Measurements from ENCODE around the gene FMNL2. TPM values are rescaled to one million over a fixed set of nuclear protein-coding genes. Genes with fewer than 3 reads are reported as not detected.

Gene FMNL2
- 24.5 to 30.9 TPM (median 28.6 TPM) in 5 replicates for total RNA-seq (2022; extraction: Qiagen RNA extraction)

DNA sequence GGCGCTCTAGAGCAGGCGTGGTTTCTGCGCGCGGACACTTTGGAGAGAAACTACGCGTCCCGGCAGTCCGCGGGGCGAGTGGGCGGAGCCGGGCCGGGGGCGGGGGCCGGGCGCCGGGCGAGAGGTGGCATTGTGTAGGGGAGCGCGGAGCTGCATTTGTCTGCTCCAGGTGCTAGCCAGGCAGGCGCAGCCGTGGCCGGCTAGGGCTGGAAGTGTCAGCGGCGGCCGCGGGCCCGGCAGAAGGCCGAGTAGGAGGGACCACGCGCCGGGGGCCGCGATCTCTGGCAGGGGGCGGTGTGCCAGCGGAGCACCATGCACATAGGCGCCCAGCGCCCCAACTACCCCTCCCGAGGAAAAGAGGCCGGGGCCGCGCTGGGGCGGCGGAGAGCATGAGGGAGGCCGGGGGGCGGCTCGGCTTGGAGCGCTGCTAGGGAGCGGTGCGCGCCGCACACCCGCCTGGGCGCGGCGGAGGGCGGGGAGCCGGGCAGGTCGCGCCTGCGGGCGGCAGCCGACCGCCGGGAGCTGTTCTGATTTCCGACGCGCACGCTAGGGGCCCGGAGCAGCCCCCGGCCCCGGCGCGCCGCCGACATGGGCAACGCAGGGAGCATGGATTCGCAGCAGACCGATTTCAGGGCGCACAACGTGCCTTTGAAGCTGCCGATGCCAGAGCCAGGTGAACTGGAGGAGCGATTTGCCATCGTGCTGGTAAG, at the start of gene FMNL2:
Gene FMNL2 (plus strand): TSS at position 159 of the 710 bp plus-strand sequence.

Other genes starting within 250 kb of the FMNL2 start
- gene CACNB4, start 236.1 kb upstream of the FMNL2 start, total RNA-seq (2022; extraction: Qiagen RNA extraction) = 0.08 to 0.16 TPM (median 0.13 TPM) in 5 replicates
- gene STAM2, start 159.4 kb upstream of the FMNL2 start, total RNA-seq (2022; extraction: Qiagen RNA extraction) = 5.9 to 10.0 TPM (median 8.4 TPM) in 5 replicates

All from A549 treated with Mapracorat at 1 μM for 4 hours (cell line).